ENCODE measurements around the gene ADORA1. TPM values are rescaled to one million over a fixed set of nuclear protein-coding genes. Genes with fewer than 3 reads are reported as not detected.

Gene ADORA1
- polyA plus RNA-seq, 1 experiment = 2.4 TPM

- CTCF ChIA-PET = interaction anchor here (1.1 to 2.1 kb wide), 3 partner anchors 13 to 56 kb away, joined by 3 to 20 read pairs (median 3); no protein-coding TSS in a partner anchor
- DNase-seq (ENCODE audit: low read depth) = no peak
- POLR2A ChIA-PET = no interaction called here
Measured at GRCh38 chr1:203158960-203159665, 31.6 kb downstream of the ADORA1 start.

GRCh38 chr1:203159844-203160243 is 32.3 kb downstream of the ADORA1 start:
- DNase-seq (ENCODE audit: low read depth) = no peak
- POLR2A ChIA-PET = no interaction called here
- CTCF ChIA-PET = interaction anchor here (1.2 to 2.1 kb wide), 2 partner anchors 12 to 56 kb away, joined by 3 to 20 read pairs; no protein-coding TSS in a partner anchor
- no peaks in the 10 kb centered on the region; the same call in 1 of the 2 replicates for H3K27me3 ChIP-seq (ENCODE audit: control insufficient read depth, insufficient read depth, low read length)
- TF ChIP-seq, protein P1, sequence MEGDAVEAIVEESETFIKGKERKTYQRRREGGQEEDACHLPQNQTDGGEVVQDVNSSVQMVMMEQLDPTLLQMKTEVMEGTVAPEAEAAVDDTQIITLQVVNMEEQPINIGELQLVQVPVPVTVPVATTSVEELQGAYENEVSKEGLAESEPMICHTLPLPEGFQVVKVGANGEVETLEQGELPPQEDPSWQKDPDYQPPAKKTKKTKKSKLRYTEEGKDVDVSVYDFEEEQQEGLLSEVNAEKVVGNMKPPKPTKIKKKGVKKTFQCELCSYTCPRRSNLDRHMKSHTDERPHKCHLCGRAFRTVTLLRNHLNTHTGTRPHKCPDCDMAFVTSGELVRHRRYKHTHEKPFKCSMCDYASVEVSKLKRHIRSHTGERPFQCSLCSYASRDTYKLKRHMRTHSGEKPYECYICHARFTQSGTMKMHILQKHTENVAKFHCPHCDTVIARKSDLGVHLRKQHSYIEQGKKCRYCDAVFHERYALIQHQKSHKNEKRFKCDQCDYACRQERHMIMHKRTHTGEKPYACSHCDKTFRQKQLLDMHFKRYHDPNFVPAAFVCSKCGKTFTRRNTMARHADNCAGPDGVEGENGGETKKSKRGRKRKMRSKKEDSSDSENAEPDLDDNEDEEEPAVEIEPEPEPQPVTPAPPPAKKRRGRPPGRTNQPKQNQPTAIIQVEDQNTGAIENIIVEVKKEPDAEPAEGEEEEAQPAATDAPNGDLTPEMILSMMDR (IDR thresholded peaks at IDR 0.05; ENCODE audit: insufficient read depth, low read depth, low read length) = no peak
- no peaks in the 10 kb centered on the region for H3K36me3 ChIP-seq (ENCODE audit: control insufficient read depth, insufficient read depth, low read length)
- no peak overlapping the region for H3K4me3 ChIP-seq (ENCODE audit: low read depth, low read length)

More at GRCh38 chr1:203158960-203159665, 31.6 kb downstream of the ADORA1 start:
- TF ChIP-seq, protein P1 (IDR thresholded peaks at IDR 0.05; ENCODE audit: insufficient read depth, low read depth, low read length) = no peak
- Histone ChIP-seq H3K36me3 (ENCODE audit: control insufficient read depth, insufficient read depth, low read length) (no peaks in the 10 kb centered on the region), H3K27me3 (ENCODE audit: control insufficient read depth, insufficient read depth, low read length) (no peaks in the 10 kb centered on the region; the same call in 1 of the 2 replicates), H3K4me3 (ENCODE audit: low read depth, low read length) (no peak overlapping the region)

- TF ChIP-seq, protein P1 (IDR thresholded peaks at IDR 0.05; ENCODE audit: insufficient read depth, low read depth, low read length) = no peak
- POLR2A ChIA-PET = no interaction called here
- H3K4me3 ChIP-seq (ENCODE audit: low read depth, low read length) = no peak overlapping the region
- H3K27me3 ChIP-seq (ENCODE audit: control insufficient read depth, insufficient read depth, low read length) = no peaks in the 10 kb centered on the region; the same call in 1 of the 2 replicates
- DNase-seq (ENCODE audit: low read depth) = no peak
- no peaks in the 10 kb centered on the region for H3K36me3 ChIP-seq (ENCODE audit: control insufficient read depth, insufficient read depth, low read length)
- CTCF ChIA-PET = interaction anchor here (3.3 kb wide), 1 partner anchor 11 kb away, joined by 21 read pairs; no protein-coding TSS in a partner anchor
Measured at GRCh38 chr1:203161175-203161574, 33.6 kb downstream of the ADORA1 start.

DNA sequence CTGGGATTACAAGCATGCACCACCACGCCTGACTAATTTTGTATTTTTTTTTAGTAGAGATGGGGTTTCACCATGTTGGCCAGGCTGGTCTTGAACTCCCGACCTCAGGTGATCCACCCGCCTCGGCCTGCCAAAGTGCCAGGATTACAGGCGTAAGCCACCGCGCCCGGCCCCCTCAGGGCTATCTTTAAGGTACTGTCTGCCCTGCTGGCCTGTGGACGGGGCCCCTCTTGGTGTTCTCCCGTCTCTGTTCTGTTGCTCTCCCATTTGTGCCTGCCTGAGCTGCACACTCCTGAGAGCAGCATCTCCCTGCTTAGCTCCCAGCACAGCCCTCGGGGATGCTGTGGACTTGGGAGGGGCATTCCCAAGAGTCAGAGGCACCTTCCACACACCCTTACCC is 34.2 kb downstream of the ADORA1 start:
- no peaks in the 10 kb centered on the region; the same call in 1 of the 2 replicates for H3K27me3 ChIP-seq (ENCODE audit: control insufficient read depth, insufficient read depth, low read length)
- H3K36me3 ChIP-seq (ENCODE audit: control insufficient read depth, insufficient read depth, low read length) = no peaks in the 10 kb centered on the region
- POLR2A ChIA-PET = no interaction called here
- DNase-seq (ENCODE audit: low read depth) = no peak
- CTCF ChIA-PET = interaction anchor here (1.1 to 3.3 kb wide), 4 partner anchors 10 to 123 kb away, joined by 3 to 21 read pairs (median 4); no protein-coding TSS in a partner anchor
- TF ChIP-seq, protein P1 (IDR thresholded peaks at IDR 0.05; ENCODE audit: insufficient read depth, low read depth, low read length) = no peak
- H3K4me3 ChIP-seq (ENCODE audit: low read depth, low read length) = no peak overlapping the region

GRCh38 chr1:203162403-203162802 is 34.9 kb downstream of the ADORA1 start:
- ChIA-PET POLR2A (no interaction called here), CTCF (interaction anchor here (1.1 to 3.3 kb wide), 5 partner anchors 10 to 123 kb away, joined by 3 to 21 read pairs (median 4); no protein-coding TSS in a partner anchor)

More at GRCh38 chr1:203162403-203162802, 34.9 kb downstream of the ADORA1 start:
- H3K36me3 ChIP-seq (ENCODE audit: control insufficient read depth, insufficient read depth, low read length) = no peaks in the 10 kb centered on the region
- no peak overlapping the region for H3K4me3 ChIP-seq (ENCODE audit: low read depth, low read length)
- DNase-seq (ENCODE audit: low read depth) = no peak
- H3K27me3 ChIP-seq (ENCODE audit: control insufficient read depth, insufficient read depth, low read length) = no peaks in the 10 kb centered on the region; the same call in 1 of the 2 replicates
- TF ChIP-seq, protein P1 (IDR thresholded peaks at IDR 0.05; ENCODE audit: insufficient read depth, low read depth, low read length) = no peak
